Thyroid gland (tissue), 4 donors: ENCODE results near the gene ASCC1. TPM values are rescaled to one million over a fixed set of nuclear protein-coding genes. Genes with fewer than 3 reads are reported as not detected.

ENCODE experiments used
- DNase-seq, 2 donors: peaks; one replicate each; pipeline ENCODE4 v3.0.0-alpha.2; 2019
- H3K27ac ChIP-seq, 3 donors: fragments of 200-600 bp; sonication (generic); 1 replicate in 2 of 3; 2 replicates in 1 of 3; pipeline ENCODE4 v1.5.1; 2016 to 2019; ENCODE audit warnings: mild to moderate bottlenecking in 1 of 3, moderate library complexity in 1 of 3
- H3K27me3 ChIP-seq: fragments of 200-600 bp; sonication (generic); one replicate; pipeline ENCODE4 v1.5.1; 2019
- H3K36me3 ChIP-seq, 2 donors: fragments of 200-600 bp; sonication (generic); one replicate each; pipeline ENCODE4 v1.5.1; 2016 to 2019
- H3K4me1 ChIP-seq, 2 donors: fragments of 200-600 bp; sonication (generic); one replicate each; pipeline ENCODE4 v1.5.1; 2017 to 2019
- H3K4me3 ChIP-seq, 3 donors: fragments of 200-600 bp; sonication (generic); replicated peaks in 1 of 3; 1 replicate in 2 of 3; 2 replicates in 1 of 3; pipeline ENCODE4 v1.5.1; 2016; ENCODE audit warnings: mild to moderate bottlenecking in 1 of 3
- H3K9me3 ChIP-seq: fragments of 200-600 bp; sonication (generic); one replicate; pipeline ENCODE4 v1.5.1; 2017
- POLR2A ChIP-seq, 2 donors: fragments of 450-650 bp; IDR thresholded peaks; one replicate each; pipeline ENCODE4 v1.6.1; 2017; ENCODE audit warnings: antibody characterized with exemption in 2 of 2, mild to moderate bottlenecking in 2 of 2, moderate library complexity in 1 of 2
- WGBS, 2 donors: methylation state at CpG; one replicate each; pipeline ENCODE4 v1.1.5; 2017; 5-methylcytosine and 5-hydroxymethylcytosine counted together
- intact Hi-C: fragments of 100-400 bp; cut with DNase I; formaldehyde crosslinking; loops from one replicate; pipeline ENCODE4 v1.15.1; 2023
- total RNA-seq, 4 donors: library from RNA; depleted of rRNA; stranded (reverse); fragments of >200 nt; gene quantifications; one replicate each; pipeline ENCODE4 v1.2.3, GENCODE V29; 2016
- TF ChIP-seq, protein P1 (sequence below), 6 experiments: fragments of 200-600 bp in 3 of 6; fragments of 450-650 bp in 3 of 6; sonication (generic) in 3 of 6; IDR thresholded peaks; one replicate each; pipeline ENCODE4 v1.5.1; 2016 to 2019; ENCODE audit warnings: antibody characterized with exemption in 6 of 6, mild to moderate bottlenecking in 2 of 6, inconsistent platforms in 1 of 6, moderate library complexity in 1 of 6

The ASCC1 gene
- total RNA-seq, 4 donors from 2014 or later, result 26.7 to 30.3 (median 28.1) TPM

DNA sequence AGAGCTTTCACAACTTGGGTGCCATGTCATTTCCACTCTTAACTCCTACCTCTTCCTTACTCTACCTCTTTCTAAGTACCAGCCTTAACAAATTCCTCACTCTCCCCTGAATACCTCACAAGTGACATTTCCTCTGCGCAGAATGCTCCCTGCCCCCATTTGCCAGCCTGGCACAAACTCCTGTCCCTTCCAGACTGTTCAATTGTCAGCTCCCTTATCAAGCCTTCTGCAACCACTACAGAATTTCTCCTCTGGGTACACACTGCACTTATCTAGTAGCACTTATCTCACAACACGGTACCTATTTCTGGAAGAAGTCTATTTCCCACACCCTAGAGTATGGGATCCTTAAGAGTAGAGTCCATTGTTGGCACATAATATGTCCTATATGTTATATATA, 39.4 kb downstream of the ASCC1 start:
- Histone ChIP-seq H3K27ac (no peak overlapping the region), H3K4me3 (no peak overlapping the region), H3K4me1 (peaks cover 17 to 18% of the 10 kb centered on the region in 2 donors), H3K9me3 (no peaks in the 10 kb centered on the region), H3K36me3 (no peaks in the 10 kb centered on the region), H3K27me3 (no peaks in the 10 kb centered on the region)
- TF ChIP-seq POLR2A (IDR thresholded peaks at IDR 0.05), result no peak
- TF ChIP-seq, protein P1, sequence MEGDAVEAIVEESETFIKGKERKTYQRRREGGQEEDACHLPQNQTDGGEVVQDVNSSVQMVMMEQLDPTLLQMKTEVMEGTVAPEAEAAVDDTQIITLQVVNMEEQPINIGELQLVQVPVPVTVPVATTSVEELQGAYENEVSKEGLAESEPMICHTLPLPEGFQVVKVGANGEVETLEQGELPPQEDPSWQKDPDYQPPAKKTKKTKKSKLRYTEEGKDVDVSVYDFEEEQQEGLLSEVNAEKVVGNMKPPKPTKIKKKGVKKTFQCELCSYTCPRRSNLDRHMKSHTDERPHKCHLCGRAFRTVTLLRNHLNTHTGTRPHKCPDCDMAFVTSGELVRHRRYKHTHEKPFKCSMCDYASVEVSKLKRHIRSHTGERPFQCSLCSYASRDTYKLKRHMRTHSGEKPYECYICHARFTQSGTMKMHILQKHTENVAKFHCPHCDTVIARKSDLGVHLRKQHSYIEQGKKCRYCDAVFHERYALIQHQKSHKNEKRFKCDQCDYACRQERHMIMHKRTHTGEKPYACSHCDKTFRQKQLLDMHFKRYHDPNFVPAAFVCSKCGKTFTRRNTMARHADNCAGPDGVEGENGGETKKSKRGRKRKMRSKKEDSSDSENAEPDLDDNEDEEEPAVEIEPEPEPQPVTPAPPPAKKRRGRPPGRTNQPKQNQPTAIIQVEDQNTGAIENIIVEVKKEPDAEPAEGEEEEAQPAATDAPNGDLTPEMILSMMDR (IDR thresholded peaks at IDR 0.05), result no peak
- DNase-seq, result peak in 1 of 2 donors; percentile 12
- intact Hi-C loops, result no loop called here
- 82 to 91% methylated on average over 2 of the region's 2 CpGs for WGBS, 2 donors

- intact Hi-C loops, result no loop called here
- no peaks in the 10 kb centered on the region for H3K27me3 ChIP-seq
- 78 to 81% methylated on average over 1 of the region's 1 CpG for WGBS, 2 donors
Observed at GRCh38 chr10:72175149-72175548, 40.9 kb downstream of the ASCC1 start.

DNA sequence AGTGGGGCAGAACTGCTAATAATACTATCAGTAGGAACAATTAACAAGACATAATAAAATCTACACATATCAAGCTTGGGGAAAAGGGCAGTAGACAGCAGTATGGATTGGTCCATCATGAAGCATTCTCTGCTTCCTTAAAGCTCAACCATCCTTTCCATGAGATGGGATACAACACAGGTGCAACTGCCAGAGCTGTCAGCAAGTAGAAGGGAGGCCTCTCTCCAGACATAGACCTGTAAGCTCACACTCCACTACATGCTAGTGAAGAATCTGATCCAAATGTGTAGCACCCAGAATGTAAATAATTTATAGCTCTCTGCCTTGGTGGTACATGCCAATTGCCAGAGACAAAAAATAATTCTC, 41.8 kb downstream of the ASCC1 start:
- no peak for TF ChIP-seq POLR2A (IDR thresholded peaks at IDR 0.05)
- TF ChIP-seq, protein P1 (IDR thresholded peaks at IDR 0.05), result no peak

More at GRCh38 chr10:72175149-72175548, 40.9 kb downstream of the ASCC1 start:
- Histone ChIP-seq H3K4me1 (peaks cover 23 to 31% of the 10 kb centered on the region in 2 donors), H3K4me3 (no peak overlapping the region), H3K27ac (peak overlapping the region in 1 of 3 donors; percentile 14), H3K36me3 (no peaks in the 10 kb centered on the region), H3K9me3 (no peaks in the 10 kb centered on the region)
- DNase-seq, result no peak
- TF ChIP-seq POLR2A (IDR thresholded peaks at IDR 0.05), result no peak
- TF ChIP-seq, protein P1 (IDR thresholded peaks at IDR 0.05), result no peak

DNA sequence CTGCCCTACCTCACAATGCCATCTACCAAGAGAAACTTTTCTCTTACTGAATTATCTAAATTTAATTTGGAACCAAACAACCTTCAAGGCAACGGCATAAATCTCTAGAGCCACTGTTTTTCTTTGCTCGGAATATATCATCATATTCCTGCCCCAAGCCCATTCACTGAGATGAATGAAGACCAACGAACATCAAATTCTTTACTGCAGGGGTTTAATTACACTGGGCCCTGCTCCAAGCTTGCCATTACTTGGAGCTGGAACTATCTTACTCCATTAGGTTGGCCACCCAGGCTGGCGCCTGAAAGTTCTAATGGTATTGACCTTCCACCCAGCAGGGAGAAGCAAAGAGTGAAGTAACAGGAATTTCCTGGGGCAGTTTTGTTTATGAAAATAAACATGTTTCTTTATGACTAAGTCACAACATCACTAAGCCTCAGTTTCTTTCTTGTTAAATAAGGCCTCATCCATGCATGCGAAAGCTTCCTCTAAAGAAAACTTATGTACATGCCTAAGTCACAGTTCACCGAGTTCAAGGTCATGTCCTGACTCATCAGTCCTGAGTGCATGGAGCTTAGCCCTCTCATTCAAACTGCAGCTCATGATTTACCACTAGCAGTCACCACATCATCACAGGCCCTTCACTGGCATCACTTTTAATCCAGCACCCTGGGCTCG, 42.3 kb downstream of the ASCC1 start:
- Histone ChIP-seq H3K27ac (peak overlapping the region; percentile 18 to 62 (median 62)), H3K36me3 (no peaks in the 10 kb centered on the region), H3K4me1 (peaks cover 33 to 37% of the 10 kb centered on the region in 2 donors), H3K27me3 (no peaks in the 10 kb centered on the region), H3K4me3 (no peak overlapping the region), H3K9me3 (no peaks in the 10 kb centered on the region)
- intact Hi-C loops, result no loop called here
- WGBS, 2 donors, result 83% methylated on average over 7 of the region's 7 CpGs
- peak; percentile 11 to 22 for DNase-seq
- no peak for TF ChIP-seq POLR2A (IDR thresholded peaks at IDR 0.05)
- TF ChIP-seq, protein P1 (IDR thresholded peaks at IDR 0.05), result no peak

More for the DNA sequence above, 41.8 kb downstream of the ASCC1 start:
- H3K4me3 ChIP-seq, result no peak overlapping the region
- H3K27ac ChIP-seq, result peak overlapping the region in 2 of 3 donors; percentile 14 to 18
- H3K9me3 ChIP-seq, result no peaks in the 10 kb centered on the region
- no peaks in the 10 kb centered on the region for H3K27me3 ChIP-seq
- intact Hi-C loops, result no loop called here
- no peak for DNase-seq
- H3K36me3 ChIP-seq, result no peaks in the 10 kb centered on the region
- peaks cover 31 to 37% of the 10 kb centered on the region in 2 donors for H3K4me1 ChIP-seq

- DNase-seq, result peak in 1 of 2 donors; percentile 11
- no peaks in the 10 kb centered on the region for H3K36me3 ChIP-seq
- H3K4me1 ChIP-seq, result peaks cover 33 to 37% of the 10 kb centered on the region in 2 donors
- no peak overlapping the region for H3K4me3 ChIP-seq
- WGBS, 2 donors, result 49 to 60% methylated on average over 3 of the region's 3 CpGs
- no peak for TF ChIP-seq POLR2A (IDR thresholded peaks at IDR 0.05)
- TF ChIP-seq, protein P1 (IDR thresholded peaks at IDR 0.05), result no peak
- H3K27ac ChIP-seq, result peak overlapping the region; percentile 18 to 62 (median 62)
- intact Hi-C loops, result no loop called here
- H3K9me3 ChIP-seq, result no peaks in the 10 kb centered on the region
- H3K27me3 ChIP-seq, result no peaks in the 10 kb centered on the region
Observed at GRCh38 chr10:72173262-72173618, 42.8 kb downstream of the ASCC1 start.
